Gastrocnemius medialis (tissue), 4 donors: Measurements from ENCODE around the gene MGST1.

Experiments
- CTCF ChIP-seq, 5 experiments: fragments of 450-650 bp in 3 of 5; fragments of 200-600 bp in 2 of 5; sonication (generic) in 2 of 5; IDR thresholded peaks in 4 of 5; conservative IDR thresholded peaks in 1 of 5; 1 replicate in 4 of 5; 2 replicates in 1 of 5; pipeline ENCODE4 v1.5.1; 2016 to 2019; ENCODE audit warnings: antibody characterized with exemption in 5 of 5, mild to moderate bottlenecking in 3 of 5, moderate library complexity in 3 of 5
- POLR2A ChIP-seq, 2 donors: fragments of 450-650 bp; IDR thresholded peaks; one replicate each; pipeline ENCODE4 v1.6.1; 2017; ENCODE audit warnings: antibody characterized with exemption in 2 of 2, mild to moderate bottlenecking in 2 of 2, moderate library complexity in 2 of 2

GRCh38 chr12:16385782-16386646, 38.6 kb downstream of the MGST1 start:
- TF ChIP-seq CTCF (IDR thresholded peaks at IDR 0.05 in 4 of 5, conservative IDR thresholded peaks at IDR 0.05 in 1 of 5) = no peak
- TF ChIP-seq POLR2A (IDR thresholded peaks at IDR 0.05) = no peak
